SK-N-MC (cell line): Measurements from ENCODE around the gene GPC1.

Experiments
- DNase-seq: peaks from one replicate; pipeline ENCODE4 v3.0.0-alpha.2; 2011; ENCODE audit warnings: low read depth, low spot score
- H3K27ac ChIP-seq: fragments of 200-600 bp; sonication (generic); 2 replicates; pipeline ENCODE4 v1.5.1; 2016; ENCODE audit warnings: mixed run types
- H3K36me3 ChIP-seq: fragments of 200-600 bp; sonication (generic); 2 replicates; pipeline ENCODE4 v1.6.1; 2017; ENCODE audit warnings: antibody characterized with exemption, low read length, mixed read lengths; ENCODE audit not compliant: insufficient read depth
- H3K4me3 ChIP-seq: fragments of 200-600 bp; sonication (generic); 2 replicates; pipeline ENCODE4 v1.5.1; 2016
- H3K9ac ChIP-seq: fragments of 200-600 bp; sonication (generic); 2 replicates; pipeline ENCODE4 v1.8.0; 2017; ENCODE audit warnings: mixed run types, mixed read lengths; ENCODE audit not compliant: insufficient read length
- H3K9me3 ChIP-seq: fragments of 200-600 bp; sonication (generic); 2 replicates; pipeline ENCODE4 v1.6.1; 2017; ENCODE audit warnings: low read depth, mild to moderate bottlenecking, antibody characterized with exemption, low read length, moderate library complexity, mixed read lengths
- EZH2 ChIP-seq: fragments of 200-600 bp; sonication (generic); IDR thresholded peaks from one replicate; pipeline ENCODE4 v1.6.1; 2017; ENCODE audit warnings: antibody characterized with exemption
- FOXP2 ChIP-seq: optimal IDR thresholded peaks from 2 replicates; pipeline ENCODE3; 2011; ENCODE audit warnings: mild to moderate bottlenecking, moderate library complexity; ENCODE audit not compliant: insufficient read depth; ENCODE audit errors: extremely low read length, control extremely low read depth
- POLR2AphosphoS5 ChIP-seq: IDR thresholded peaks from 2 replicates; pipeline ENCODE4 v1.6.1; 2012; ENCODE audit warnings: mild to moderate bottlenecking, low read depth, low read length, borderline replicate concordance

GPC1 gene

GRCh38 chr2:240420206-240421104 is 15.0 kb upstream of the GPC1 start:
- no peak for DNase-seq
- Histone ChIP-seq H3K9me3 (no peaks in the 10 kb centered on the region), H3K9ac (no peak overlapping the region), H3K27ac (no peak overlapping the region), H3K4me3 (no peak overlapping the region), H3K36me3 (no peaks in the 10 kb centered on the region)
- no peak for TF ChIP-seq EZH2
- TF ChIP-seq POLR2AphosphoS5 = no peak
- TF ChIP-seq FOXP2 = no peak

GRCh38 chr2:240421381-240421780 is 14.1 kb upstream of the GPC1 start:
- Histone ChIP-seq H3K27ac (no peak overlapping the region), H3K4me3 (no peak overlapping the region), H3K9ac (no peak overlapping the region), H3K9me3 (no peaks in the 10 kb centered on the region), H3K36me3 (no peaks in the 10 kb centered on the region)
- no peak for DNase-seq
- TF ChIP-seq POLR2AphosphoS5 (no peak), FOXP2 (no peak), EZH2 (no peak)

- Histone ChIP-seq H3K9ac (no peak overlapping the region), H3K27ac (no peak overlapping the region), H3K4me3 (no peak overlapping the region), H3K9me3 (no peaks in the 10 kb centered on the region), H3K36me3 (no peaks in the 10 kb centered on the region)
- no peak for DNase-seq
- no peak for TF ChIP-seq POLR2AphosphoS5
- no peak for TF ChIP-seq EZH2
- no peak for TF ChIP-seq FOXP2
Observed at GRCh38 chr2:240422658-240423329, 12.7 kb upstream of the GPC1 start.

GRCh38 chr2:240423788-240424191 is 11.7 kb upstream of the GPC1 start:
- Histone ChIP-seq H3K27ac (no peak overlapping the region), H3K36me3 (no peaks in the 10 kb centered on the region), H3K9me3 (no peaks in the 10 kb centered on the region), H3K4me3 (no peak overlapping the region), H3K9ac (no peak overlapping the region)
- TF ChIP-seq FOXP2 (no peak), POLR2AphosphoS5 (no peak), EZH2 (no peak)
- no peak for DNase-seq

DNA sequence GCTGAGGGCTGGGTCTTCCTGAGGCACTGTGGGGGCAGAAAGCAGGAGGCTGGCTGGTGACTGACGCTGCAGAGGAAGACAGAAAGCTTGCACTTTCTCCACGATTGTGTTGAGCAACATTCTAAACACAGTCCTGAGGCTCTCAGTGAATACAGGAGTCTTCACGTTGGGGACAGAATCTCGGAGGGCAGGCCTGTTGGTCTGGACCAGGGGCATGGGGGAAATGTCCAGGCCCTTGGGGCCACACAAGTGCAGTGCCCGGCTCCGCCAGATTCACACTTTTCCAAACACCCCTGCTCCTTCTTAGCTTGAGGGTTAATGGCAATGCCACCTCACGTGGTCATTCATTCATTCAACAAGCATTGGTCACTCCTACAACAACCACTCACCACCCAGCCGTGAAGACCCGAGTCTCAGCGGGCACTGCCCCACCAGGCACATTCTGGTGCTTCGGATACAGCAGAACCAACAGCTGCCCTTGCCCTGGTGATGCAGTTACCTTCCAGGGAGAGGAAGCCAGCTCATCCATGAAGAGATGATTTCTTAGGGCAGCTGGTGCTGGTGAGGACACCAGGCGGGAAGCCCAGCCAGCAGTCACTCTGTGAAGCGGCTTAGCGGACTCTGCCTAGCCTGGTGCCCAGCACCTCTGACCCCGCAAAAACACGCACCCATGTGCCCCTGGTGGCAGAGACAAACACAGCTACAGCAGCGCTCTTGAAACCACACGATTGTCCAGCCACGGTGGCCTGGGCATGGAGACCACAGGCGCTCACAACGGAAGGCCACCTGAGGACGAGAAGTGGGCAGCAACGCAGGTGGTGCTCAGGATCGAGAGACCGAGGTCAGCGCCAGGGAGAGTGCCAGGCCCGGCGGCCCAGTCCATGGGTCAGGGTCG is 10.9 kb upstream of the GPC1 start:
- no peak overlapping the region for H3K4me3 ChIP-seq
- no peak overlapping the region for H3K27ac ChIP-seq
- no peak for DNase-seq
- no peaks in the 10 kb centered on the region for H3K9me3 ChIP-seq
- no peaks in the 10 kb centered on the region for H3K36me3 ChIP-seq
- no peak overlapping the region for H3K9ac ChIP-seq
- TF ChIP-seq FOXP2 (no peak), EZH2 (no peak), POLR2AphosphoS5 (no peak)

- no peak for TF ChIP-seq EZH2
- TF ChIP-seq FOXP2 = no peak
- TF ChIP-seq POLR2AphosphoS5 = no peak
- H3K9me3 ChIP-seq = no peaks in the 10 kb centered on the region
- no peak overlapping the region for H3K4me3 ChIP-seq
- no peak for DNase-seq
- no peaks in the 10 kb centered on the region for H3K36me3 ChIP-seq
- no peak overlapping the region for H3K27ac ChIP-seq
- H3K9ac ChIP-seq = no peak overlapping the region
Observed at GRCh38 chr2:240425236-240425615, 10.2 kb upstream of the GPC1 start.

- H3K36me3 ChIP-seq = no peaks in the 10 kb centered on the region
- H3K4me3 ChIP-seq = no peak overlapping the region
- no peak overlapping the region for H3K27ac ChIP-seq
- H3K9me3 ChIP-seq = no peaks in the 10 kb centered on the region
- TF ChIP-seq EZH2 (no peak), POLR2AphosphoS5 (no peak), FOXP2 (no peak)
- H3K9ac ChIP-seq = no peak overlapping the region
- no peak for DNase-seq
Observed at GRCh38 chr2:240425697-240426096, 9.8 kb upstream of the GPC1 start.
